Measurements from ENCODE around the gene SPTSSB.

SPTSSB gene

GRCh38 chr3:161403251-161403650 is 31.9 kb upstream of the SPTSSB start:
- TF ChIP-seq GATA2 (IDR thresholded peaks at IDR 0.05; ENCODE audit: low read depth, low read length) (no peak), GATA3 (IDR thresholded peaks at IDR 0.05; ENCODE audit: low read depth, low read length) (no peak)

GRCh38 chr3:161401389-161401788 is 30.1 kb upstream of the SPTSSB start:
- peak; percentile 97 for TF ChIP-seq GATA2 (IDR thresholded peaks at IDR 0.05; ENCODE audit: low read depth, low read length)
- TF ChIP-seq GATA3 (IDR thresholded peaks at IDR 0.05; ENCODE audit: low read depth, low read length): peak; percentile 99

GRCh38 chr3:161400650-161401049 is 29.3 kb upstream of the SPTSSB start:
- TF ChIP-seq GATA3 (IDR thresholded peaks at IDR 0.05; ENCODE audit: low read depth, low read length) (no peak), GATA2 (IDR thresholded peaks at IDR 0.05; ENCODE audit: low read depth, low read length) (no peak)

- TF ChIP-seq GATA3 (IDR thresholded peaks at IDR 0.05; ENCODE audit: low read depth, low read length) (no peak), GATA2 (IDR thresholded peaks at IDR 0.05; ENCODE audit: low read depth, low read length) (no peak)
Measured at GRCh38 chr3:161395115-161396012, 24.0 kb upstream of the SPTSSB start.

- TF ChIP-seq GATA3 (IDR thresholded peaks at IDR 0.05; ENCODE audit: low read depth, low read length) (no peak), GATA2 (IDR thresholded peaks at IDR 0.05; ENCODE audit: low read depth, low read length) (no peak)
Measured at GRCh38 chr3:161393803-161394202, 22.5 kb upstream of the SPTSSB start.

- TF ChIP-seq GATA2 (IDR thresholded peaks at IDR 0.05; ENCODE audit: low read depth, low read length): no peak
- no peak for TF ChIP-seq GATA3 (IDR thresholded peaks at IDR 0.05; ENCODE audit: low read depth, low read length)
Measured at GRCh38 chr3:161393310-161393709, 22.0 kb upstream of the SPTSSB start.

GRCh38 chr3:161392853-161393252 is 21.5 kb upstream of the SPTSSB start:
- TF ChIP-seq GATA3 (IDR thresholded peaks at IDR 0.05; ENCODE audit: low read depth, low read length) (no peak), GATA2 (IDR thresholded peaks at IDR 0.05; ENCODE audit: low read depth, low read length) (no peak)

GRCh38 chr3:161390200-161390599 is 18.9 kb upstream of the SPTSSB start:
- TF ChIP-seq GATA3 (IDR thresholded peaks at IDR 0.05; ENCODE audit: low read depth, low read length) (no peak), GATA2 (IDR thresholded peaks at IDR 0.05; ENCODE audit: low read depth, low read length) (no peak)

- TF ChIP-seq GATA3 (IDR thresholded peaks at IDR 0.05; ENCODE audit: low read depth, low read length) (no peak), GATA2 (IDR thresholded peaks at IDR 0.05; ENCODE audit: low read depth, low read length) (no peak)
Measured at GRCh38 chr3:161389445-161390035, 18.2 kb upstream of the SPTSSB start.

- no peak for TF ChIP-seq GATA2 (IDR thresholded peaks at IDR 0.05; ENCODE audit: low read depth, low read length)
- TF ChIP-seq GATA3 (IDR thresholded peaks at IDR 0.05; ENCODE audit: low read depth, low read length): no peak
Measured at GRCh38 chr3:161388855-161389254, 17.5 kb upstream of the SPTSSB start.

GRCh38 chr3:161386991-161387770 is 15.9 kb upstream of the SPTSSB start:
- no peak for TF ChIP-seq GATA2 (IDR thresholded peaks at IDR 0.05; ENCODE audit: low read depth, low read length)
- no peak for TF ChIP-seq GATA3 (IDR thresholded peaks at IDR 0.05; ENCODE audit: low read depth, low read length)

- TF ChIP-seq GATA3 (IDR thresholded peaks at IDR 0.05; ENCODE audit: low read depth, low read length): no peak
- peak; percentile 68 for TF ChIP-seq GATA2 (IDR thresholded peaks at IDR 0.05; ENCODE audit: low read depth, low read length)
Measured at GRCh38 chr3:161372321-161373260, 1.3 kb upstream of the SPTSSB start.

- TF ChIP-seq GATA2 (IDR thresholded peaks at IDR 0.05; ENCODE audit: low read depth, low read length) (no peak), GATA3 (IDR thresholded peaks at IDR 0.05; ENCODE audit: low read depth, low read length) (no peak)
Measured at GRCh38 chr3:161369531-161369930, 1.8 kb downstream of the SPTSSB start.
